Stimulated activated CD8-positive, alpha-beta memory T cell treated with anti-CD3 and anti-CD28 coated beads, Interleukin-4, amount 100 ng/mL, for 24 hours (primary cell): ENCODE data around the gene SLX4IP.

Experiments used
- DNase-seq: peaks from one replicate; pipeline ENCODE4 v3.0.0-alpha.2; 2020; ENCODE audit warnings: low read depth

SLX4IP gene

DNA sequence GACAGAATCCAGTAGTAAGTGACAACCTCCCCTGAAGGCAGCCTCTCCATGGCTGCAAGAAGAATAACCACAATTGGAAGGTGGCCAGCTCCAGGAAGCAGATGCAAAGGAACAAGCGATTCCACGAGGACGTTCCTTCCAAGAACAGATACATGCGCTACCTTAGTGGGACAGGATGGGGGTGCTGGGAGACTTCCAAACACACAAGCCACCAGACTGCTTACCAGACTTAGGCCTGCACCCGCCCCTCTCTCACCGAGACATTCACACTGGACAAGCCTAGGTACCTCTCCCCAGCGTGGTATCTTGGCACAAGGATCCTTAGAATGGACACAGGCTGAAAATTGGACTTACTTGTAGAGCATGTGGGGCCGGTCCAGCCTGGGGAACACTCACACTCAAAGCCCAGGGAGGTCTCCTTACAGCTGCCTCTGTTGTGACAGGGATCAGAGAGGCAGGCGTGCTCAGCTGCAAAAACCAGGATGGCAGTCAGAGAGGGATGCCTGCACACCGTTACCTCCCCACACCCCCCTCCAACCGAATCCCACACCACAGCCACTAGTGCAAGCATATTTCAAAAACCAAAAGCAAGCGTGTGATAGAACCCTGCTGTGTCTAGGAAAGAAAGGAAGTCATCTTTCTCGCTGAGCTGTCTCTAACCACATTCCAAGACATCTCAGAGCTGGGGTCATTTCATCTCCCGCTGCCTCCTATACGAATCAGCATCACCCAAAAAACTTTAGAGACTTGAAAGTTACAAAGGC lies 216.3 kb downstream of the SLX4IP start:
- no peak for DNase-seq

GRCh38 chr20:10652185-10652584 lies 217.1 kb downstream of the SLX4IP start:
- DNase-seq: no peak

DNA sequence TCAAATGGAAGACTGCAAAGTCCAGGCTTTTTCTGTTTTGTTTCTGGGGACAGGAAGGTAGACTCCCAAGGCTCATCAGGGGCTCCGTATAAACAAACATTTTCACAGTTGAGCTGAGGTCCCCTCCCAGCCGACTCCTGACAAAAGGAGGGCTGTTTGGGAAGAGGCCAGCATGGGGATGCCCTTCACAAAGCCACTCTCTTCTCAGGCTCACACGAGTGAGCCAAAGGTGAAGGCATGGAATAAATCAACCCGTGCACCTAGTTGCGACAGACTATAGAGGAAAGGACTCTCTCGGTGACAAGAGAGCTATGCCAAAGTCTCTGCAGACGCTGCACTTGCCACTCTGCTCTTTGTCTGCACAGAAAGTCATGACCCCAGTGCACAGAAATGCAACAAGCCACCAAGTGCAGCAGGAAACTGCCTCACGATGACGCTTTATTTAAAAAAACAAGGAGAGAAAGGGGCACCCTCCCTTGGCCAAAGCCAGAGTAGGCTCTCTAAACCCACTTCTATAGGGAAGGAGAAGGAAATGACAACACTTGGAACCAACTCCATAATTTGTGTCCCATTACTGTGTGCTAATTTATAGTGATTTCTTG lies 217.7 kb downstream of the SLX4IP start:
- no peak for DNase-seq

GRCh38 chr20:10653599-10654249 lies 218.6 kb downstream of the SLX4IP start:
- DNase-seq: no peak

DNA sequence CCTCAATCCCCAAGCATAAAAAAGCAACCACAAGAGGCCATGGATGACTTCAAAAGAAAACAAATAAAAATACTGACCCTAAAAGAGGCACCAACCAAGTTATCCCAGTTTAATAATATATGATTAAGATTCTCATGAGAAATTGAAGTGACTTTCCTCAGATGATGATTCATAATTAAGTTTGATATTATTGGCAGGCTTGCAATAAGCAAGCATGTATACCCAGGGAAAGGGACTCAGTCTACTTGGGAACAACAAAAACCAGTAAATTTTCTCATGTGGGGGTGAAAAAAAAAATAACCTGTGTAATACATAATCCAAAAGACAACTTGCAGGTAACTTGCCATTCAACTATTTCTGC lies 219.1 kb downstream of the SLX4IP start:
- DNase-seq: no peak

GRCh38 chr20:10654630-10655029 lies 219.5 kb downstream of the SLX4IP start:
- no peak for DNase-seq

DNA sequence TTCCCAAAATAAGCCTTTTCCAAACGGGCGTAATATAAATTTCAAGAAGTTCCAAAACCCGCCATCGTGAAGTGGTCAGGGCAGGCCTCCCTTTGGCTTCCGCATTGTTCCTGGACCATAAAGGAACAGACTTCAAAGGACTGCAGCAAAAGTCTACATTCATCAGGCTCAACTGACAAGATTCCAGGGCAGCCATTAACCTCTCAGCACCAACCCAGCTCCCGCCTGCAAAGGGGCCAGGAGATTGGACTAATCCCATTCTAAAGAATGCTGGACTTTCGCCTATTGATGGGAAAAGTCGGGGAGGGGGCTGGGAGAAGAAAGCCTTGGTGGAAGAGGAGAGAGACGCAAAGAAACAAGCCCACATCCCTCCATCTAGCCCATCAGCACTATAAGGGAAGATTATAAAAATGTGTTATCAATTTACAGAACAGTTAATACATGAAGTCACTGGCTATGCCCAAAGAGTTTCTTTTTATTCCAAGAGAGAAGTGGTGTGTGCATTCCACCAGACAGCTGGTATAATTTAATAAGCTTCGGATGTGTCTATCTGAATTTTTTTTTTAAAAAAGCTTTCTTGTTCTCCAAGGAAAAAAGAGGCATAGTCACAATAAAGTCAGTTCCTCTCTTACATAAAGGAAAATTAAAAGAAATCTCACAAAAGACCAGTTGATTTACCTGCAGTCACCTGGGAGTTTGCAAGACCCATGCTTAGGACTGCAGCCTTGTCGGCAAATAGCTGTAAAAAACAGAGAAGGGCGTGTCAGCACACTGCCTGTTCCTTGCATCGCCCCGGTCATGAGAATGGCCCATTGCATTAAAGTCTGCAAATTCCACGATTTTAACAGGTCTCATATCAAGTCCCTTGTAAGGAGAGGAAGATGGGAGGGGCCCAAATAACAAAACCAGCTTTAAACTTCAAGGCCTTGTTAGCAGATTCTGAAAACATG lies 220.9 kb downstream of the SLX4IP start:
- DNase-seq: no peak

DNA sequence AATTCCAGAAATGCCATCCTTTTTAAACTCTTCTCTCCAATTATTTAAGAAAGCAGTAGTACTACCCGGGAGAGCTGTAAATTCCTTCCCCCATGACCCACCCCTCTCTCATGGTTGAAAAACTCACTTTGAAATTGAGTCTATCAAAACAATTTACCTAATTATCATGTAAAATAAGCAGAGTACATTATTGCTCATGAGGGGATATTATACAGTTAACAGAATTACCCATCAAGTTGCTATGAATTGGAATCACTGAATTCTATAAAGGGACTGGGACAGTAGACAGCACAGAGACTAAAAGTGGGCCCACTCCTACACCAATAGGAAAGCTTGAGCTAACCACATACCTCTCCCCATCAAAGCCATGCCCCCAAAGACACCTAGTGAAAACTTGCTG lies 222.3 kb downstream of the SLX4IP start:
- DNase-seq: no peak

DNA sequence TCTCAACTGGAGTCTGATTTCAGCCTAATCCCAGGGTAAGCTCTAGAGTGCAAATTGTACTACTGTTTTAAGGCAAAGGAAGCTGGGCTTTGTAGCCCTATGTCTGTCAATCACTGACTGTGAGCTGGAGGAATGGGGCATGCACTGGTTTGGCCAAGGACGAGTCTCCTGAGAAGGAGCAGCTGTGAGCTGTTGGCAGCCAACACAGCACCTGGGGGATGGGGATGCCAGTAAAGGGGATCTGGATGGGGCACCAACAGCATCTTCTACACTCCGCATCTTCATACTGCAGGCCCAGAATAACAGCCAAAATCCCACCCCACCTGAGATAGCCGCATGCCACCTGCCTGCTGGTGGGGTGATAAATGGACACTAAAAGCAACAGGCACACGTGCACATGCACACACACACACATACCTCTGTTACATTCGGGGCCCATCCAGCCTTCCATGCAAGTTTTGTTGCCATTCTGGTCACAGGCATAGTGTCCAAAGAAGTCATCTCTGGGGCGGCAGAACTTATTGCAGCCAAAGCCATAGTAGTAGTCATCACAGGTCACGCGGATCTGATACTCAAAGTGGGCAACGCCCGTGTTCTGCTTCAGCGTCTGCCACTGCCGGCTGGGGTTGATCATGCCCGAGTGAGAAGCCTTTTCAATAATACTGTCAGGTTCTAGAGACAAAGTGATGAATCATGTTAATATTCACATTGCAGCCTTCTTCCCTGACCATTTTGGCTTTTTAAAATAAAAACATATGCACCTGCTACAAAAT lies 223.1 kb downstream of the SLX4IP start:
- DNase-seq: no peak

DNA sequence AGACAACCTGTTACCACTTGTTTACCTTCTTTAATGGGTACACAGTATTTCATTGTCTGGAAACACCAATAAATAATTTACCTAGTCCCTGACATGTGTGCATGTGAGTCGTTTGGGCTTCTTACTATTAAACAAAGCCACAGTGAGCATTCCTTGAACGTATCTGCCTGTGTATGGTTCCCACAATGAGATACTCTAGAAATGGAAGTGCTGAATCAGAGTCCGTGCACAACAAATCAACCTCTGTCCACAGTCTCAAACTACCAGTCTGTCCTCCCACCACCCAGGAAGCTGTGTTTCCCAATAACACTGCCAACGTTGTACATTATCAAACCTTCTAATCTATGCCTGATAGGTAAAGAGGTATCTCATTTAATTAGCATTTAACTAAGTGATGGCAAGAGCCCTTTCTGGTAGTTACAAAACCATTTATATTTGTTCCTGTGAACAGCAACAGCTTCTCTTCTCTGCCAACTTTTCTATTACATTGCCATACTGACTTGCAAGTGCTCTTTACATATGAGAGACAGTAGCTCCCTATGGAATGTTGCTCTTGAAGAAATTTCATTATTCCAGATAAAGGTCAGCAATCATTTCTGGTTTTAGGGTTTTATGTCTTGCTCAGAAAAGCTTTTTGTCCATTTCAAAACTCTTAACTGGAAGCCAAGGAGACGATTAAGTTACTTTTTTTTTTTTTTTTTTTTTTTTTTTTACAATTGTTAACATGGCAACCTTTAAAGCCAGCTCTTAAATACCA lies 223.9 kb downstream of the SLX4IP start:
- no peak for DNase-seq

- no peak for DNase-seq
Observed at GRCh38 chr20:10659651-10660601, 224.8 kb downstream of the SLX4IP start.

DNA sequence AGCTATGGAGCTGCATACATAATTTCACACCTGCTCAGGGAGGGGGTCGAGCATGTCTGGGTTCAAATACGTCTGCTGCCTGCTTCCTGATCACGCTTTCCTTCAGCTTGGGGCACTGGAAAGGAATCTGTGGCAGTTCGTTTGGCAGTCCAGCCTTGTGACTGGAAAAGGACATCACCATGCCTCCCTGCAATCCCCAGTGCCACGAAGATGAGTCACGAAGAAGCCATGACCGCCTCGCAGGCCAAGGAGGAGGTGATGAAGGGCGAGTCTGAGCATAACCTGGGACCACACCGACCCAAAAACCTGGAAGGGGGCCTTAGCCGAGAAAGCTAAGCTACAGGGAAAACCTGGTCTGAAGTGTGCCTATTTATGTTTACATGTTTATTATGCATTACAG lies 225.6 kb downstream of the SLX4IP start:
- DNase-seq: no peak

DNA sequence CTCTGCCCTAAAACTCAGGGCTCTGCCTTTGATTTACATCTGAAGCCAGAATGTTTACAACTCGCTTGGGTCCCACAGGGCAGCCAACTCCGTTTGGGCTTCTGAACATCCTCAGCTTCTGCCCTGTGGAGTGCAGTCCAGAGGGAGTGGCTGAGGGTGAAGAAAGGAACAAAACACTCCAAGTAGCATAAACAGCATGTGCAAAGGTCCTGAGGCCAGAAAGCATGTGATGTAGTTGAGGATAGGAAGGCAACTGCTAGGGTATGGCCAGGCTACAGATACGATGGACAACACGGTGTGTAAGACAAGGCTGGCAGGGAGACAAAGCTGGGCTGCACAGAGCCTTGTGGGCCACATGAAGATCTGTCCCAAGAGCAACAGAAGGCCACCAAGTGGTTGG lies 226.2 kb downstream of the SLX4IP start:
- DNase-seq: no peak

DNA sequence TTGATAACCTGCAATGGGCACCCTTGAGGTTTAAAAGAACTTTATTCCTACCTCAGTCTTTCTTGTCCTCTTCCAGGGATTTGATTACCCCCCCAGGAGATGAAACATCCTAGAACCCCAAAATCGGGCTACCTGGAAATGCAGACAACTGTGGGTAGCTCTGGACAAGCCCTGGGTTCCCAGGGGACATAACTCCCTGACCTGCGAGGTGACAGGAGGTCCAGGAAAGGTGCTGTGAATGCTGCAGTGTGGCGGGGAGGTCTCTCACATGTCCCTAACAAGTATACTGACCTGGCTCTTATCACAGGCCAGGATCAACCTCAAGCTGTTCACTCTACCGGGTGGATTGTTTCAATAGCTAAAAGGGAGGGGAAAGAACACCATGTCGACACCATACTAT lies 227.0 kb downstream of the SLX4IP start:
- no peak for DNase-seq

GRCh38 chr20:10662661-10663458 lies 227.8 kb downstream of the SLX4IP start:
- DNase-seq: no peak

GRCh38 chr20:10663756-10664155 lies 228.7 kb downstream of the SLX4IP start:
- DNase-seq: no peak

- no peak for DNase-seq
Observed at GRCh38 chr20:10665027-10665561, 230.0 kb downstream of the SLX4IP start.

- no peak for DNase-seq
Observed at GRCh38 chr20:10665791-10666190, 230.7 kb downstream of the SLX4IP start.
